HG03457 (cell line): ENCODE data around the gene OR5AC2.

Source experiments
- ATAC-seq: cut with Tn5 transposase; IDR thresholded peaks from one replicate; pipeline ENCODE4 v1.9.1; 2021; ENCODE audit warnings: moderate number of reproducible peaks; ENCODE audit not compliant: unreplicated experiment

The OR5AC2 gene

GRCh38 chr3:98136631-98137030 lies 49.7 kb downstream of the OR5AC2 start:
- no peak for ATAC-seq
